ENCODE results near the gene PKHD1. TPM values are rescaled to one million over a fixed set of nuclear protein-coding genes. Genes with fewer than 3 reads are reported as not detected.

The PKHD1 gene
- total and polyA plus RNA-seq, 2 of the 13 experiments (the other 11 are each of a cell fraction or from before 2014, with no cell fraction given): 0.01 to 0.13 TPM

- Histone ChIP-seq H3K9ac (ENCODE audit: insufficient read depth, low read depth, low read length) (no peak overlapping the region), H3K9me3 (ENCODE audit: low read length) (no peaks in the 10 kb centered on the region), H3K27ac (ENCODE audit: extremely low read length, insufficient read depth, low read length) (no peak overlapping the region), H3K4me1 (ENCODE audit: insufficient read depth, low read length) (no peaks in the 10 kb centered on the region), H3K27me3 (ENCODE audit: control insufficient read depth in 1 of 2, insufficient read depth in 2 of 2, low read length in 2 of 2) (no peaks in the 10 kb centered on the region), H4K20me1 (ENCODE audit: insufficient read depth, low read length) (no peaks in the 10 kb centered on the region), H3K4me3 (replicated peaks in 1 of 3; ENCODE audit: insufficient read depth in 1 of 3, low read depth in 2 of 3, low read length in 3 of 3) (no peak overlapping the region), H3K79me2 (ENCODE audit: insufficient read depth, low read length) (no peaks in the 10 kb centered on the region), H3K36me3 (replicated peaks in 1 of 2; ENCODE audit: control insufficient read depth in 1 of 2, insufficient read depth in 2 of 2, low read length in 2 of 2) (no peaks in the 10 kb centered on the region), H3K4me2 (ENCODE audit: low read depth, low read length) (no peak overlapping the region), H2AFZ (ENCODE audit: low read length) (no peak overlapping the region)
- intact Hi-C loops (cut with micrococcal nuclease; ENCODE audit: unreplicated experiment) (no loop called here), in situ Hi-C loops (cut with HindIII; ENCODE audit: extremely low pct_ligation_motif_present, low pct_unique_long_range_greater_than_20kb) (no loop called here)
- POLR2A ChIA-PET: no interaction called here
- no TSS peak for BruUV-seq (replicated peaks)
- DNase-seq (ENCODE audit: low spot score) (no peak), FAIRE-seq (no peak), ATAC-seq (no peak)
- CTCF ChIA-PET (ENCODE audit: low intra/inter-chr PET ratio, low total read pairs): no interaction called here
- TF ChIP-seq, protein P1, sequence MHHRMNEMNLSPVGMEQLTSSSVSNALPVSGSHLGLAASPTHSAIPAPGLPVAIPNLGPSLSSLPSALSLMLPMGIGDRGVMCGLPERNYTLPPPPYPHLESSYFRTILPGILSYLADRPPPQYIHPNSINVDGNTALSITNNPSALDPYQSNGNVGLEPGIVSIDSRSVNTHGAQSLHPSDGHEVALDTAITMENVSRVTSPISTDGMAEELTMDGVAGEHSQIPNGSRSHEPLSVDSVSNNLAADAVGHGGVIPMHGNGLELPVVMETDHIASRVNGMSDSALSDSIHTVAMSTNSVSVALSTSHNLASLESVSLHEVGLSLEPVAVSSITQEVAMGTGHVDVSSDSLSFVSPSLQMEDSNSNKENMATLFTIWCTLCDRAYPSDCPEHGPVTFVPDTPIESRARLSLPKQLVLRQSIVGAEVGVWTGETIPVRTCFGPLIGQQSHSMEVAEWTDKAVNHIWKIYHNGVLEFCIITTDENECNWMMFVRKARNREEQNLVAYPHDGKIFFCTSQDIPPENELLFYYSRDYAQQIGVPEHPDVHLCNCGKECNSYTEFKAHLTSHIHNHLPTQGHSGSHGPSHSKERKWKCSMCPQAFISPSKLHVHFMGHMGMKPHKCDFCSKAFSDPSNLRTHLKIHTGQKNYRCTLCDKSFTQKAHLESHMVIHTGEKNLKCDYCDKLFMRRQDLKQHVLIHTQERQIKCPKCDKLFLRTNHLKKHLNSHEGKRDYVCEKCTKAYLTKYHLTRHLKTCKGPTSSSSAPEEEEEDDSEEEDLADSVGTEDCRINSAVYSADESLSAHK (CRISPR knock-in tag; IDR thresholded peaks at IDR 0.05; ENCODE audit: borderline replicate concordance): no peak
- no peak for TF ChIP-seq U2AF2 (IDR thresholded peaks at IDR 0.05; ENCODE audit: low read depth, low read length)
- no peak for TF ChIP-seq BORCS8-MEF2B (CRISPR knock-in tag; IDR thresholded peaks at IDR 0.05)
- no peak for TF ChIP-seq GATAD2A (CRISPR knock-in tag; IDR thresholded peaks at IDR 0.05)
- TF ChIP-seq, protein P2, sequence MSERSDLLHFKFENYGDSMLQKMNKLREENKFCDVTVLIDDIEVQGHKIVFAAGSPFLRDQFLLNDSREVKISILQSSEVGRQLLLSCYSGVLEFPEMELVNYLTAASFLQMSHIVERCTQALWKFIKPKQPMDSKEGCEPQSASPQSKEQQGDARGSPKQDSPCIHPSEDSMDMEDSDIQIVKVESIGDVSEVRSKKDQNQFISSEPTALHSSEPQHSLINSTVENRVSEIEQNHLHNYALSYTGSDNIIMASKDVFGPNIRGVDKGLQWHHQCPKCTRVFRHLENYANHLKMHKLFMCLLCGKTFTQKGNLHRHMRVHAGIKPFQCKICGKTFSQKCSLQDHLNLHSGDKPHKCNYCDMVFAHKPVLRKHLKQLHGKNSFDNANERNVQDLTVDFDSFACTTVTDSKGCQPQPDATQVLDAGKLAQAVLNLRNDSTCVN (CRISPR knock-in tag; IDR thresholded peaks at IDR 0.05; ENCODE audit: borderline replicate concordance): no peak
- TF ChIP-seq HNF4A (CRISPR knock-in tag; IDR thresholded peaks at IDR 0.05): no peak
- TF ChIP-seq FOXK2 (IDR thresholded peaks at IDR 0.05): no peak
- TF ChIP-seq NFIC (IDR thresholded peaks at IDR 0.05; ENCODE audit: low read length): no peak
- no peak for TF ChIP-seq MTA3 (CRISPR knock-in tag; IDR thresholded peaks at IDR 0.05)
- TF ChIP-seq NFE2L2 (IDR thresholded peaks at IDR 0.05; ENCODE audit: low read length): no peak
- no peak for TF ChIP-seq ZNF678 (CRISPR knock-in tag; IDR thresholded peaks at IDR 0.05)
- TF ChIP-seq, protein P3, sequence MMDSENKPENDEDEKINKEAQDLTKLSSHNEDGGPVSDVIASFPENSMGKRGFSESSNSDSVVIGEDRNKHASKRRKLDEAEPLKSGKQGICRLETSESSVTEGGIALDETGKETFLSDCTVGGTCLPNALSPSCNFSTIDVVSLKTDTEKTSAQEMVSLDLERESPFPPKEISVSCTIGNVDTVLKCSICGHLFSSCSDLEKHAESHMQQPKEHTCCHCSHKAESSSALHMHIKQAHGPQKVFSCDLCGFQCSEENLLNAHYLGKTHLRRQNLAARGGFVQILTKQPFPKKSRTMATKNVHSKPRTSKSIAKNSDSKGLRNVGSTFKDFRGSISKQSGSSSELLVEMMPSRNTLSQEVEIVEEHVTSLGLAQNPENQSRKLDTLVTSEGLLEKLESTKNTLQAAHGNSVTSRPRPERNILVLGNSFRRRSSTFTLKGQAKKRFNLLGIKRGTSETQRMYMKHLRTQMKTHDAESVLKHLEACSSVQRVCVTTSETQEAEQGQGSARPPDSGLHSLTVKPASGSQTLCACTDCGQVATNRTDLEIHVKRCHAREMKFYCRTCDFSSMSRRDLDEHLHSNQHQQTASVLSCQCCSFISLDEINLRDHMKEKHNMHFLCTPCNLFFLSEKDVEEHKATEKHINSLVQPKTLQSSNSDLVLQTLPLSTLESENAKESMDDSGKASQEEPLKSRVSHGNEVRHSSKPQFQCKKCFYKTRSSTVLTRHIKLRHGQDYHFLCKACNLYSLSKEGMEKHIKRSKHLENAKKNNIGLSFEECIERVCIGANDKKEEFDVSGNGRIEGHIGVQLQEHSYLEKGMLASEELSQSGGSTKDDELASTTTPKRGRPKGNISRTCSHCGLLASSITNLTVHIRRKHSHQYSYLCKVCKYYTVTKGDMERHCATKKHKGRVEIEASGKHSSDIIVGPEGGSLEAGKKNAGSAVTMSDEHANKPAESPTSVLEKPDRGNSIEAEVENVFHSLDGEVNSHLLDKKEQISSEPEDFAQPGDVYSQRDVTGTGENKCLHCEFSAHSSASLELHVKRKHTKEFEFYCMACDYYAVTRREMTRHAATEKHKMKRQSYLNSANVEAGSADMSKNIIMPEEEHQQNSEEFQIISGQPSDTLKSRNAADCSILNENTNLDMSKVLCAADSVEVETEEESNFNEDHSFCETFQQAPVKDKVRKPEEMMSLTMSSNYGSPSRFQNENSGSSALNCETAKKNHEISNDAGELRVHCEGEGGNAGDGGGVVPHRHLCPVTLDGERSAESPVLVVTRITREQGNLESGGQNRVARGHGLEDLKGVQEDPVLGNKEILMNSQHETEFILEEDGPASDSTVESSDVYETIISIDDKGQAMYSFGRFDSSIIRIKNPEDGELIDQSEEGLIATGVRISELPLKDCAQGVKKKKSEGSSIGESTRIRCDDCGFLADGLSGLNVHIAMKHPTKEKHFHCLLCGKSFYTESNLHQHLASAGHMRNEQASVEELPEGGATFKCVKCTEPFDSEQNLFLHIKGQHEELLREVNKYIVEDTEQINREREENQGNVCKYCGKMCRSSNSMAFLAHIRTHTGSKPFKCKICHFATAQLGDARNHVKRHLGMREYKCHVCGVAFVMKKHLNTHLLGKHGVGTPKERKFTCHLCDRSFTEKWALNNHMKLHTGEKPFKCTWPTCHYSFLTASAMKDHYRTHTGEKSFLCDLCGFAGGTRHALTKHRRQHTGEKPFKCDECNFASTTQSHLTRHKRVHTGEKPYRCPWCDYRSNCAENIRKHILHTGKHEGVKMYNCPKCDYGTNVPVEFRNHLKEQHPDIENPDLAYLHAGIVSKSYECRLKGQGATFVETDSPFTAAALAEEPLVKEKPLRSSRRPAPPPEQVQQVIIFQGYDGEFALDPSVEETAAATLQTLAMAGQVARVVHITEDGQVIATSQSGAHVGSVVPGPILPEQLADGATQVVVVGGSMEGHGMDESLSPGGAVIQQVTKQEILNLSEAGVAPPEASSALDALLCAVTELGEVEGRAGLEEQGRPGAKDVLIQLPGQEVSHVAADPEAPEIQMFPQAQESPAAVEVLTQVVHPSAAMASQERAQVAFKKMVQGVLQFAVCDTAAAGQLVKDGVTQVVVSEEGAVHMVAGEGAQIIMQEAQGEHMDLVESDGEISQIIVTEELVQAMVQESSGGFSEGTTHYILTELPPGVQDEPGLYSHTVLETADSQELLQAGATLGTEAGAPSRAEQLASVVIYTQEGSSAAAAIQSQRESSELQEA (CRISPR knock-in tag; IDR thresholded peaks at IDR 0.05; ENCODE audit: not compliant biosample characterization): no peak
- TF ChIP-seq PRPF4 (IDR thresholded peaks at IDR 0.05; ENCODE audit: low read depth, low read length, poor library complexity, severe bottlenecking): no peak
- TF ChIP-seq RARG (CRISPR knock-in tag; IDR thresholded peaks at IDR 0.05; ENCODE audit: low read depth): no peak
Measured at GRCh38 chr6:51655517-51655916, 431.9 kb downstream of the PKHD1 start.

Measured in HepG2 (cell line).